ENCODE results near the gene SLC15A4. TPM values are rescaled to one million over a fixed set of nuclear protein-coding genes. Genes with fewer than 3 reads are reported as not detected.

SLC15A4 gene
- total and polyA plus RNA-seq, 4 experiments from 2014 or later: 2.0 to 14.6 (median 10.0) TPM

DNA sequence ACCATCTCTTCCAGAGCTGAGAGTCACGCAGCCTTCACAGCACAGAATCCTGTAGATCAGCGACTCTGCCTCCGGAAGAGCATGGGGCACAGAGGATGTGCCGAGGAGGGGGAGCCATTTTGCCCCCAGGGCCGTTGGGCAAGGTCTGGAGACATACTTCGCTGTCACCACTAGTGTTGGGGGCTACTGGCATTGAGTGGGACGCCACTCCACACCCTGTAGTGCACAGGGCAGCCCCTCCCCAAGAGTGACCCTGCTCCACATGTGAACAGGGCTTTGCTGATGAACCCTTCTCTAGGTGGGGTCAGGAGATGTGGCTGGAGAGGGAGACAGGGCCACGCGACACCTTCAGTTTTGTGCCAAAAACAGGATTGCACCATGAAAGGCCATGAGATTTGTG, 35.6 kb upstream of the SLC15A4 start:
- CTCF ChIA-PET (ENCODE audit: partially characterized antibody): no interaction called here
- no peaks in the 10 kb centered on the region for H3K36me3 Mint-ChIP-seq
- POLR2A ChIA-PET (ENCODE audit: partially characterized antibody): no interaction called here

GRCh38 chr12:128857133-128857763, 33.5 kb upstream of the SLC15A4 start:
- ChIA-PET POLR2A (ENCODE audit: partially characterized antibody) (no interaction called here), CTCF (ENCODE audit: partially characterized antibody) (no interaction called here)
- intact Hi-C loops (cut with micrococcal nuclease): no loop called here
- Histone ChIP-seq H3K36me3 (ENCODE audit: insufficient read depth, low read length) (no peaks in the 10 kb centered on the region), H3K9me3 (ENCODE audit: control insufficient read depth in 1 of 2, low read length in 2 of 2) (no peaks in the 10 kb centered on the region), H3K27ac (ENCODE audit: low read depth, low read length) (no peak overlapping the region), H3K27me3 (ENCODE audit: insufficient read depth, low read length) (no peaks in the 10 kb centered on the region), H3K4me3 (ENCODE audit: low read length in 2 of 2) (no peak overlapping the region), H3K4me1 (ENCODE audit: insufficient read depth, low read length) (no peaks in the 10 kb centered on the region)
- DNase-seq: no peak
- H3K36me3 Mint-ChIP-seq: no peaks in the 10 kb centered on the region
- peaks cover 0 to 7% (median 0%) of the 10 kb centered on the region in 8 donors for H3K9me3 Mint-ChIP-seq
- no peak overlapping the region for H3K27ac Mint-ChIP-seq
- H3K4me3 Mint-ChIP-seq: no peak overlapping the region
- H3K27me3 Mint-ChIP-seq: peaks cover 12 to 16% of the 10 kb centered on the region in 2 donors
- H3K4me1 Mint-ChIP-seq: peaks cover 0 to 3% (median 0%) of the 10 kb centered on the region in 4 donors

More for the DNA sequence above, 35.6 kb upstream of the SLC15A4 start:
- Mint-ChIP-seq H3K4me1 (peaks cover 0 to 1% (median 0%) of the 10 kb centered on the region in 4 donors), H3K9me3 (peaks cover 0 to 7% (median 0%) of the 10 kb centered on the region in 8 donors), H3K4me3 (no peak overlapping the region), H3K27ac (no peak overlapping the region), H3K27me3 (peaks cover 10 to 16% of the 10 kb centered on the region in 2 donors)
- H3K36me3 ChIP-seq (ENCODE audit: insufficient read depth, low read length): no peaks in the 10 kb centered on the region
- intact Hi-C loops (cut with micrococcal nuclease): no loop called here
- no peaks in the 10 kb centered on the region for H3K9me3 ChIP-seq (ENCODE audit: control insufficient read depth in 1 of 2, low read length in 2 of 2)
- no peaks in the 10 kb centered on the region for H3K4me1 ChIP-seq (ENCODE audit: insufficient read depth, low read length)
- no peaks in the 10 kb centered on the region for H3K27me3 ChIP-seq (ENCODE audit: insufficient read depth, low read length)
- no peak overlapping the region for H3K27ac ChIP-seq (ENCODE audit: low read depth, low read length)
- H3K4me3 ChIP-seq (ENCODE audit: low read length in 2 of 2): no peak overlapping the region
- DNase-seq: no peak

DNA sequence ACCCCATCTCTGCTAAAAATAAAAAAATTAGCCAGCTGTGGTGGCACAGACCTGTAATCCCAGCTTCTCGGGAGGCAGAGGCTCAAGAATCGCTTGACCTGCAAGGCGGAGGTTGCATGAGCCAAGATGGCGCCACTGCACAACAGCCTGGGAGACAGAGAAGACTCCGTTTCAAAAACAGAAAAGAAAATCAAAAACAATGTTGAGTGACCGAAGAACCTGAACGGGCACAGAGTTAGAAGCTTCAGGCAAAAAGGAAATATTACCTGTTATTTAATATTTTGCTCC, 33.0 kb upstream of the SLC15A4 start:
- DNase-seq: no peak
- intact Hi-C loops (cut with micrococcal nuclease): no loop called here
- H3K36me3 Mint-ChIP-seq: no peaks in the 10 kb centered on the region
- Histone ChIP-seq H3K36me3 (ENCODE audit: insufficient read depth, low read length) (no peaks in the 10 kb centered on the region), H3K4me3 (ENCODE audit: low read length in 2 of 2) (no peak overlapping the region), H3K27ac (ENCODE audit: low read depth, low read length) (no peak overlapping the region), H3K27me3 (ENCODE audit: insufficient read depth, low read length) (no peaks in the 10 kb centered on the region), H3K9me3 (ENCODE audit: control insufficient read depth in 1 of 2, low read length in 2 of 2) (no peaks in the 10 kb centered on the region), H3K4me1 (ENCODE audit: insufficient read depth, low read length) (no peaks in the 10 kb centered on the region)
- CTCF ChIA-PET (ENCODE audit: partially characterized antibody): no interaction called here
- peaks cover 15 to 19% of the 10 kb centered on the region in 2 donors for H3K27me3 Mint-ChIP-seq
- H3K27ac Mint-ChIP-seq: no peak overlapping the region
- H3K4me3 Mint-ChIP-seq: no peak overlapping the region
- H3K9me3 Mint-ChIP-seq: peaks cover 0 to 7% (median 0%) of the 10 kb centered on the region in 8 donors
- POLR2A ChIA-PET (ENCODE audit: partially characterized antibody): no interaction called here
- H3K4me1 Mint-ChIP-seq: peaks cover 0 to 3% (median 0%) of the 10 kb centered on the region in 4 donors

DNA sequence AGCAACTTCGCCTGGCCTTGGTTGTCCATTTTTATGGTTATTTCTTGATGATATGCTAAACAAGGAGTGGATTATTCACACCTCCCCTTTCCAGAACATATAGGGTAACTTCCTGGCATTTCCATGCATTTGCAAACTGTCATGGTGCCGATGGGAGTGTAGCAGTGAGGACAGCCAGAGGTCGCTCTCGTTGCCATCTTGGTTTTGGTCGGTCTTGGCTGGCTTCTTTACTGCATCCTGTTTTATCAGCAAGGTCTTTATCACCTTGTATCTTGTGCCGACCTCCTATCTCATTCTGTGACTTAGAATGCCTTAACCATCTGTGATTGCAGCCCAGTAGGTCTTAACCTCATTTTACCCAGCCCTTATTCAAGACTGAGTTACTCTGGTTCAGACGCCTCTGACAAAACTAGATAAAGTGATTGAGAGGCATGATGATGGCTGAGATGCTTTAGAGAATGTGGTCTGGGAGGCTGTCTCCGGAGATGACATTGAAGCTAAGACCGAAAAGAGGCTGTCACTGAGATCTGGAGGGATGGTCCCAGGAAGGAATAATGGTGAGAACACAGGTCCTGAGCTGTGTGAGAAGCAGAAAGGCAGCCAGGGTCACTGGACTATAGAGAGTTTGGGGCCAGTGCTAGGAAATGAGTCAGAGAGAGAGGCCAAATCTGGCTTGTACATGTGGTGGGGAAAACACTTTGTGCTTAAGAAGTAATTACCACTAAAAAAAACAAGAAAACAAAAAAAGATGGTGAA, 32.5 kb upstream of the SLC15A4 start:
- POLR2A ChIA-PET (ENCODE audit: partially characterized antibody): no interaction called here
- no peak for DNase-seq
- intact Hi-C loops (cut with micrococcal nuclease): no loop called here
- H3K36me3 Mint-ChIP-seq: no peaks in the 10 kb centered on the region
- H3K27ac Mint-ChIP-seq: no peak overlapping the region
- Histone ChIP-seq H3K4me1 (ENCODE audit: insufficient read depth, low read length) (no peaks in the 10 kb centered on the region), H3K27ac (ENCODE audit: low read depth, low read length) (no peak overlapping the region), H3K9me3 (ENCODE audit: control insufficient read depth in 1 of 2, low read length in 2 of 2) (no peaks in the 10 kb centered on the region), H3K36me3 (ENCODE audit: insufficient read depth, low read length) (no peaks in the 10 kb centered on the region), H3K4me3 (ENCODE audit: low read length in 2 of 2) (no peak overlapping the region), H3K27me3 (ENCODE audit: insufficient read depth, low read length) (no peaks in the 10 kb centered on the region)
- CTCF ChIA-PET (ENCODE audit: partially characterized antibody): no interaction called here
- peaks cover 0 to 3% (median 0%) of the 10 kb centered on the region in 4 donors for H3K4me1 Mint-ChIP-seq
- peaks cover 0 to 7% (median 0%) of the 10 kb centered on the region in 8 donors for H3K9me3 Mint-ChIP-seq
- H3K27me3 Mint-ChIP-seq: peaks cover 15 to 16% of the 10 kb centered on the region in 2 donors
- no peak overlapping the region for H3K4me3 Mint-ChIP-seq

GRCh38 chr12:128853600-128854197, 29.9 kb upstream of the SLC15A4 start:
- intact Hi-C loops (cut with micrococcal nuclease): no loop called here
- Mint-ChIP-seq H3K4me3 (no peak overlapping the region), H3K27me3 (peaks cover 18 to 19% of the 10 kb centered on the region in 2 donors), H3K9me3 (peaks cover 0 to 7% (median 0%) of the 10 kb centered on the region in 8 donors), H3K27ac (no peak overlapping the region), H3K36me3 (no peaks in the 10 kb centered on the region), H3K4me1 (peaks cover 0 to 3% (median 0%) of the 10 kb centered on the region in 4 donors)
- no peaks in the 10 kb centered on the region for H3K4me1 ChIP-seq (ENCODE audit: insufficient read depth, low read length)
- no peaks in the 10 kb centered on the region for H3K9me3 ChIP-seq (ENCODE audit: control insufficient read depth in 1 of 2, low read length in 2 of 2)
- H3K4me3 ChIP-seq (ENCODE audit: low read length in 2 of 2): no peak overlapping the region
- H3K36me3 ChIP-seq (ENCODE audit: insufficient read depth, low read length): no peaks in the 10 kb centered on the region
- no peak for DNase-seq
- H3K27me3 ChIP-seq (ENCODE audit: insufficient read depth, low read length): no peaks in the 10 kb centered on the region
- ChIA-PET POLR2A (ENCODE audit: partially characterized antibody) (no interaction called here), CTCF (ENCODE audit: partially characterized antibody) (no interaction called here)
- no peak overlapping the region for H3K27ac ChIP-seq (ENCODE audit: low read depth, low read length)

DNA sequence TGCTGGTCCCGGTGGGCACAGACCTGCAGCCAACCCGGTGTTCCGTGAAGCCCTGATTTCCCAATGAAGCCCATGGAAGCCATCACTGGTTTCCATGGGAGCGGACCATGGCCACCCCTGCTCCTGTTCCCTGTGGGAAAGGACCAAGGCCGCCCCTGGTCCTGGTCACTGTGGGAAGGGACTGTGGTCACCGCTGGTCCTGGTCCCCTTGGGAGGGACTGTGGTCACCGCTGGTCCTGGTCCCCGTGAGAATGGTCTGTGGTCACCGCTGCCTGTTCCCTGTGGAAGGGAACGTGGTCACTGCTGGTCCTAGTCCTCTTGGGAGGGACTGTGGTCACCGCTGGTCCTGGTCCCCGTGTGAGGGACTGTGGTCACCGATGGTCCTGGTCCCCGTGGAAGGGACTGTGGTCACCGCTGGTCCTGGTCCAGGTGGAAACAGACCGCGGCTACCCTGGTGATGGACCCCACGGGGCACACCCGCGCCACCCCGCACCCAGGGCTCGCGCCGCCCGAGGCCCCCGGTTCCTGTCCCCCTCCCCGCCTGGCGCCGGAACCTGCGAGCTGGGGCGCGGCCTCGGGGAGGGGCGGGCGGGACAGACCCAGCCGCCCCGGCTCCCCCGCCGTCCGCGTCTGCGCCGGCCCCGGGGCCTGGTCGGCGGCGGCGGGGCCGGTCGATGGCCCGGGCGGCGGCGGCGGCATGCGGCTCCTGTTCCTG, 29.3 kb upstream of the SLC15A4 start, which contains the start of gene GLT1D1:
Gene GLT1D1 (plus strand): TSS at position 594 of the 715 bp plus-strand sequence. CDS start 104 bp downstream, at position 698.
- DNase-seq: no peak
- intact Hi-C loops (cut with micrococcal nuclease): no loop called here
- Histone ChIP-seq H3K9me3 (ENCODE audit: control insufficient read depth in 1 of 2, low read length in 2 of 2) (no peaks in the 10 kb centered on the region), H3K4me3 (ENCODE audit: low read length in 2 of 2) (no peak within 1 kb of the TSS), H3K4me1 (ENCODE audit: insufficient read depth, low read length) (no peaks in the 10 kb centered on the region), H3K36me3 (ENCODE audit: insufficient read depth, low read length) (no peaks in the 10 kb centered on the region), H3K27me3 (ENCODE audit: insufficient read depth, low read length) (no peaks in the 10 kb centered on the region), H3K27ac (ENCODE audit: low read depth, low read length) (no peak within 1 kb of the TSS)
- peaks cover 18 to 19% of the 10 kb centered on the region in 2 donors for H3K27me3 Mint-ChIP-seq
- H3K4me1 Mint-ChIP-seq: peaks cover 0 to 3% (median 0%) of the 10 kb centered on the region in 4 donors
- H3K27ac Mint-ChIP-seq: no peak within 1 kb of the TSS
- no peak within 1 kb of the TSS for H3K4me3 Mint-ChIP-seq
- ChIA-PET POLR2A (ENCODE audit: partially characterized antibody) (no interaction called here), CTCF (ENCODE audit: partially characterized antibody) (no interaction called here)
- no peaks in the 10 kb centered on the region for H3K36me3 Mint-ChIP-seq
- H3K9me3 Mint-ChIP-seq: peaks cover 0 to 7% (median 0%) of the 10 kb centered on the region in 8 donors
